NB4 (cell line): Measurements from ENCODE around the gene CHST11.

Experiments
- MAX ChIP-seq: IDR thresholded peaks from 2 replicates; pipeline ENCODE4 v1.6.1; 2011; ENCODE audit warnings: low read depth, low read length
- MYC ChIP-seq: IDR thresholded peaks from 2 replicates; pipeline ENCODE4 v1.6.1; 2011; ENCODE audit warnings: low read depth, low read length
- POLR2A ChIP-seq: IDR thresholded peaks from 2 replicates; pipeline ENCODE4 v1.6.1; 2011; ENCODE audit warnings: mild to moderate bottlenecking; ENCODE audit not compliant: insufficient read length; ENCODE audit errors: extremely low read depth
- TF ChIP-seq, protein P1 (sequence below): IDR thresholded peaks from one replicate; pipeline ENCODE4 v1.5.1; 2012; ENCODE audit warnings: low read depth, low read length

GRCh38 chr12:104703372-104703771 is 246.6 kb downstream of the CHST11 start:
- TF ChIP-seq, protein P1, sequence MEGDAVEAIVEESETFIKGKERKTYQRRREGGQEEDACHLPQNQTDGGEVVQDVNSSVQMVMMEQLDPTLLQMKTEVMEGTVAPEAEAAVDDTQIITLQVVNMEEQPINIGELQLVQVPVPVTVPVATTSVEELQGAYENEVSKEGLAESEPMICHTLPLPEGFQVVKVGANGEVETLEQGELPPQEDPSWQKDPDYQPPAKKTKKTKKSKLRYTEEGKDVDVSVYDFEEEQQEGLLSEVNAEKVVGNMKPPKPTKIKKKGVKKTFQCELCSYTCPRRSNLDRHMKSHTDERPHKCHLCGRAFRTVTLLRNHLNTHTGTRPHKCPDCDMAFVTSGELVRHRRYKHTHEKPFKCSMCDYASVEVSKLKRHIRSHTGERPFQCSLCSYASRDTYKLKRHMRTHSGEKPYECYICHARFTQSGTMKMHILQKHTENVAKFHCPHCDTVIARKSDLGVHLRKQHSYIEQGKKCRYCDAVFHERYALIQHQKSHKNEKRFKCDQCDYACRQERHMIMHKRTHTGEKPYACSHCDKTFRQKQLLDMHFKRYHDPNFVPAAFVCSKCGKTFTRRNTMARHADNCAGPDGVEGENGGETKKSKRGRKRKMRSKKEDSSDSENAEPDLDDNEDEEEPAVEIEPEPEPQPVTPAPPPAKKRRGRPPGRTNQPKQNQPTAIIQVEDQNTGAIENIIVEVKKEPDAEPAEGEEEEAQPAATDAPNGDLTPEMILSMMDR, result no peak
- no peak for TF ChIP-seq POLR2A
- no peak for TF ChIP-seq MYC
- no peak for TF ChIP-seq MAX
